Measurements from ENCODE around the gene ROGDI.
A peak's percentile ranks its signal among the peaks of the same experiment; 100 is the strongest.

ROGDI gene

DNA sequence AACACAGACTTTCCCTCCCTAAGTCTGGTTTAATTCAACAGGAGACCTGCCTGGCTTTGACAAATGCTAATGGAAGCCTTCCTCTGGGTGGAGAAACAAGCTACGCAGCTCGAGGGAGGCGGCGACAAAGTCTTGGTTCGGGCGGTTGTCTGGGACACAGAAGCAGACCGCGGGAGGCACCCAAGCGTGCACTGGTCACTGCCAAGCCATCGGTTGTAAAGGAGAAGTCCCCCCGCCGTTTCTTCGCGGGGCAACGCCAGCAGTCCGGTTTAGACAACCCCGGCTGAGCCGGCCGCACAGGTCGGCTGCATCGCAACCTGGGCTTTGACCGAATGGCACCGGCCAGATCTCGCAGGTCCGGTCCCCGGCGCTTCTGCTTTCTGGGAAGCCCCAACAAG, 44.1 kb upstream of the ROGDI start:
- peak overlapping the region; percentile 82 for H3K4me3 ChIP-seq (ENCODE audit: severe bottlenecking)
- H3K27me3 ChIP-seq (ENCODE audit: insufficient read depth, poor library complexity, severe bottlenecking): no peaks in the 10 kb centered on the region
- H3K36me3 ChIP-seq (ENCODE audit: low read depth): peaks cover 46% of the 10 kb centered on the region
- peaks cover 18% of the 10 kb centered on the region for H3K4me1 ChIP-seq (ENCODE audit: insufficient read depth, poor library complexity, severe bottlenecking)
- peak overlapping the region; percentile 81 for H3K27ac ChIP-seq (ENCODE audit: poor library complexity, severe bottlenecking)
- DNase-seq (ENCODE audit: low spot score) (no peak), ATAC-seq (ENCODE audit: low read depth) (peak; percentile 28)
- no peak for TF ChIP-seq CTCF (IDR thresholded peaks at IDR 0.05; ENCODE audit: poor library complexity, severe bottlenecking)
- H3K9me3 ChIP-seq (ENCODE audit: severe bottlenecking): no peaks in the 10 kb centered on the region

GRCh38 chr16:4840984-4841383, 38.6 kb upstream of the ROGDI start:
- no peak for ATAC-seq (ENCODE audit: low read depth)
- Histone ChIP-seq H3K27me3 (ENCODE audit: insufficient read depth, poor library complexity, severe bottlenecking) (no peaks in the 10 kb centered on the region), H3K36me3 (ENCODE audit: low read depth) (peaks cover 87% of the 10 kb centered on the region), H3K9me3 (ENCODE audit: severe bottlenecking) (no peaks in the 10 kb centered on the region), H3K27ac (ENCODE audit: poor library complexity, severe bottlenecking) (no peak overlapping the region), H3K4me3 (ENCODE audit: severe bottlenecking) (no peak overlapping the region), H3K4me1 (ENCODE audit: insufficient read depth, poor library complexity, severe bottlenecking) (peaks cover 5% of the 10 kb centered on the region)
- no peak for DNase-seq (ENCODE audit: low spot score)
- TF ChIP-seq CTCF (IDR thresholded peaks at IDR 0.05; ENCODE audit: poor library complexity, severe bottlenecking): no peak

DNA sequence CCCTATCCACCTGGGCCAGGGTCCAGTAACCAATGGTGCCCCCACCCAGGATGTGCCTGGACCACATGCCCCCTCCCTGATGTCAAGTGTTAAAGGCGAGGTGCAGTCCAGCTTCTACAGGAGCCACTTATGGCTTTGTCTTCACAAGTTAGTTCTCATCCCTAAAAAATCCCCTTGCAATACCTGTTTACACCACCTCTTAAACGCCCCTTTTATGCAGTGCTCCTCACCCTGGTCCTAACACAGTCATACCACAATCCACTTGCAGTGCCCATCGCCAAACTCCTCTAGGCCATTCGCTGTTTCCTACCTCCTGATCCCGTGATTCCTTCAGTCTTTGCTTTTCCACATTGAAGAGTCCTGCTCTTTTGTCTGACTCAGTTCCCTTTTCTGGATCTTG, 37.5 kb upstream of the ROGDI start:
- Histone ChIP-seq H3K27me3 (ENCODE audit: insufficient read depth, poor library complexity, severe bottlenecking) (no peaks in the 10 kb centered on the region), H3K4me1 (ENCODE audit: insufficient read depth, poor library complexity, severe bottlenecking) (no peaks in the 10 kb centered on the region), H3K27ac (ENCODE audit: poor library complexity, severe bottlenecking) (no peak overlapping the region), H3K9me3 (ENCODE audit: severe bottlenecking) (no peaks in the 10 kb centered on the region), H3K4me3 (ENCODE audit: severe bottlenecking) (no peak overlapping the region), H3K36me3 (ENCODE audit: low read depth) (peaks cover 88% of the 10 kb centered on the region)
- ATAC-seq (ENCODE audit: low read depth) (no peak), DNase-seq (ENCODE audit: low spot score) (no peak)
- no peak for TF ChIP-seq CTCF (IDR thresholded peaks at IDR 0.05; ENCODE audit: poor library complexity, severe bottlenecking)

- H3K36me3 ChIP-seq (ENCODE audit: low read depth): peaks cover 86% of the 10 kb centered on the region
- DNase-seq (ENCODE audit: low spot score) (no peak), ATAC-seq (ENCODE audit: low read depth) (no peak)
- H3K9me3 ChIP-seq (ENCODE audit: severe bottlenecking): no peaks in the 10 kb centered on the region
- no peaks in the 10 kb centered on the region for H3K4me1 ChIP-seq (ENCODE audit: insufficient read depth, poor library complexity, severe bottlenecking)
- no peak for TF ChIP-seq CTCF (IDR thresholded peaks at IDR 0.05; ENCODE audit: poor library complexity, severe bottlenecking)
- no peaks in the 10 kb centered on the region for H3K27me3 ChIP-seq (ENCODE audit: insufficient read depth, poor library complexity, severe bottlenecking)
- H3K4me3 ChIP-seq (ENCODE audit: severe bottlenecking): no peak overlapping the region
- H3K27ac ChIP-seq (ENCODE audit: poor library complexity, severe bottlenecking): no peak overlapping the region
Measured at GRCh38 chr16:4837733-4838501, 35.5 kb upstream of the ROGDI start.

DNA sequence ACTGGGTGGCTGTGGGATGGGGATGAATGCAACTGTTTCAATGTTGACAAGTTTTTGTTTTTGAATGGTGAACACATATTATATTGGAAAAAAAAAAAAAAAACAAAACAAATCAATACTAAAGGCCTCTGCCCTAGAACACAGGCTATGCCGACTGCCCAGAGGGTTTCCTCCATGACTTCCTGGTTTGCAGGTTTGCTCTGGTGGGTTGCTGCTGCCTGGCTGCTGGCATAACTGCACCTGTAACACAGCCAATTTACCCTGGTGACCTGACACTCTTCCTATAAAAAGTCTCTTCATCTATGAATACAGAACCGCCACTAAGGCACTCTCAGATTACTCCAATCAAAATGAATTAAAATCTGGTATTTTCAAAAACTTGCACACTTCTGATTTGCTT, 34.3 kb upstream of the ROGDI start:
- no peak overlapping the region for H3K27ac ChIP-seq (ENCODE audit: poor library complexity, severe bottlenecking)
- H3K9me3 ChIP-seq (ENCODE audit: severe bottlenecking): no peaks in the 10 kb centered on the region
- no peaks in the 10 kb centered on the region for H3K4me1 ChIP-seq (ENCODE audit: insufficient read depth, poor library complexity, severe bottlenecking)
- TF ChIP-seq CTCF (IDR thresholded peaks at IDR 0.05; ENCODE audit: poor library complexity, severe bottlenecking): no peak
- peaks cover 88% of the 10 kb centered on the region for H3K36me3 ChIP-seq (ENCODE audit: low read depth)
- ATAC-seq (ENCODE audit: low read depth) (no peak), DNase-seq (ENCODE audit: low spot score) (no peak)
- H3K4me3 ChIP-seq (ENCODE audit: severe bottlenecking): no peak overlapping the region
- no peaks in the 10 kb centered on the region for H3K27me3 ChIP-seq (ENCODE audit: insufficient read depth, poor library complexity, severe bottlenecking)
